A673 (cell line): ENCODE data around the gene CACNG8. TPM values are rescaled to one million over a fixed set of nuclear protein-coding genes. Genes with fewer than 3 reads are reported as not detected.

ENCODE experiments used
- BruUV-seq: library from RNA; stranded (reverse); fragments of 400-500 nt; replicated peaks from 2 replicates; lab custom pipeline; 2021; lab: Mats Ljungman, UMichigan
- CTCF ChIA-PET: fragments of 300-600 bp; sonication (Branson Sonifier 250); formaldehyde crosslinking; loops from one replicate; lab custom pipeline; 2022; ENCODE audit warnings: antibody characterized with exemption; lab: Charles Lee
- POLR2A ChIA-PET: fragments of 300-600 bp; sonication (Branson Sonifier 250); formaldehyde crosslinking; loops from one replicate; lab custom pipeline; 2022; ENCODE audit warnings: antibody characterized with exemption; ENCODE audit not compliant: low non-redundant PET; lab: Charles Lee
- DNase-seq: peaks from one replicate; pipeline ENCODE4 v3.0.0-alpha.2; 2015; ENCODE audit warnings: low spot score
- H3K27ac ChIP-seq: fragments of 200-600 bp; sonication (generic); 2 replicates; pipeline ENCODE4 v1.5.1; 2016; ENCODE audit warnings: mixed run types, low read depth, mild to moderate bottlenecking, mixed read lengths, antibody characterized with exemption, low read length; ENCODE audit not compliant: poor library complexity, severe bottlenecking
- H3K27me3 ChIP-seq: fragments of 200-600 bp; sonication (generic); replicated peaks from 2 replicates; pipeline ENCODE4 v1.6.1; 2017; ENCODE audit warnings: mixed run types, low read depth, mild to moderate bottlenecking, mixed read lengths, antibody characterized with exemption, low read length; ENCODE audit not compliant: insufficient read depth, poor library complexity
- H3K36me3 ChIP-seq: fragments of 200-600 bp; sonication (generic); 2 replicates; pipeline ENCODE4 v1.6.1; 2016; ENCODE audit warnings: mixed run types, mild to moderate bottlenecking, mixed read lengths, antibody characterized with exemption, low read length; ENCODE audit not compliant: insufficient read depth, poor library complexity, severe bottlenecking
- H3K4me1 ChIP-seq: fragments of 200-600 bp; sonication (generic); 2 replicates; pipeline ENCODE4 v1.6.1; 2017; ENCODE audit warnings: mixed run types, mild to moderate bottlenecking, mixed read lengths, antibody characterized with exemption, low read length; ENCODE audit not compliant: insufficient read depth, poor library complexity, severe bottlenecking
- H3K4me3 ChIP-seq: fragments of 200-600 bp; sonication (generic); 2 replicates; pipeline ENCODE4 v1.5.1; 2016; ENCODE audit warnings: low read depth, mixed run types, mild to moderate bottlenecking, mixed read lengths, low read length; ENCODE audit not compliant: poor library complexity, severe bottlenecking
- H3K9me3 ChIP-seq: fragments of 200-600 bp; sonication (generic); 2 replicates; pipeline ENCODE4 v1.6.1; 2016; ENCODE audit warnings: mixed run types, low read depth, mild to moderate bottlenecking, mixed read lengths, antibody characterized with exemption, low read length; ENCODE audit not compliant: poor library complexity, severe bottlenecking
- CTCF ChIP-seq: fragments of 300-800, 200-600 bp; sonication (generic); conservative IDR thresholded peaks from 2 replicates; pipeline ENCODE4 v1.5.1; 2017; ENCODE audit warnings: low read depth, mild to moderate bottlenecking, antibody characterized with exemption, low read length, moderate library complexity, mixed read lengths
- EZH2 ChIP-seq: fragments of 200-600 bp; sonication (generic); IDR thresholded peaks from 2 replicates; pipeline ENCODE4 v1.6.1; 2017; ENCODE audit warnings: borderline replicate concordance, low read depth, mild to moderate bottlenecking, mixed read lengths, antibody characterized with exemption, low read length; ENCODE audit not compliant: poor library complexity, severe bottlenecking
- intact Hi-C: fragments of 100-400 bp; cut with micrococcal nuclease; formaldehyde crosslinking; loops from one replicate; pipeline ENCODE4 v1.10.0; 2022; ENCODE audit not compliant: unreplicated experiment
- total RNA-seq: library from RNA; stranded (reverse); gene quantifications from 2 replicates; pipeline ENCODE4 v1.2.3, GENCODE V29; 2021

CACNG8 gene
- total RNA-seq, 1 experiment from 2014 or later, result 1.3 TPM

DNA sequence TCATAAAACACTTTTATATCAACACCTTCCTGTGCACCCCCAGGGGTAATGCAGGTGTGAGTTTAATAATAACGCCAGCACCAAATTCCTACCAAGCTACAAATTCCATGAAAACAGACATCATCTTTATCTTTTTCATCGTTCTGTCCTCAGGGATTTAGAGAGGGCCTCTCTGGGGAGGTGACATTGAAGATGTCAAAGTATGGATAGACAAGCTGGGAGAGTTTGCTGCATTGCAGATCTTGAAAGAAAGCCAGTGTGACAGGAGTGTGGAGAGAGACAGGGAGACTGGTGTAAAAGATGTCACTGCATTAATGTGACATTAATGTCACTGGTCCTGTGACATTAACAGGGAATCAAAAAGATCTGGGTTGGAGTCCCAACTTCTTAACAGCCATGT, 38.8 kb downstream of the CACNG8 start:
- intact Hi-C loops, result no loop called here
- Histone ChIP-seq H3K27ac (no peak overlapping the region), H3K36me3 (no peaks in the 10 kb centered on the region), H3K4me3 (no peak overlapping the region), H3K9me3 (no peaks in the 10 kb centered on the region), H3K4me1 (no peaks in the 10 kb centered on the region), H3K27me3 (peaks cover 8% of the 10 kb centered on the region)
- CTCF ChIA-PET, result interaction anchor here (0.6 kb wide), 1 partner anchor 26 kb away, joined by 3 read pairs; no protein-coding TSS in a partner anchor
- POLR2A ChIA-PET, result no interaction called here
- TF ChIP-seq EZH2 (no peak), CTCF (no peak)
- BruUV-seq, result no TSS peak
- no peak for DNase-seq

GRCh38 chr19:54002495-54003315, 40.0 kb downstream of the CACNG8 start:
- peaks cover 8% of the 10 kb centered on the region for H3K27me3 ChIP-seq

DNA sequence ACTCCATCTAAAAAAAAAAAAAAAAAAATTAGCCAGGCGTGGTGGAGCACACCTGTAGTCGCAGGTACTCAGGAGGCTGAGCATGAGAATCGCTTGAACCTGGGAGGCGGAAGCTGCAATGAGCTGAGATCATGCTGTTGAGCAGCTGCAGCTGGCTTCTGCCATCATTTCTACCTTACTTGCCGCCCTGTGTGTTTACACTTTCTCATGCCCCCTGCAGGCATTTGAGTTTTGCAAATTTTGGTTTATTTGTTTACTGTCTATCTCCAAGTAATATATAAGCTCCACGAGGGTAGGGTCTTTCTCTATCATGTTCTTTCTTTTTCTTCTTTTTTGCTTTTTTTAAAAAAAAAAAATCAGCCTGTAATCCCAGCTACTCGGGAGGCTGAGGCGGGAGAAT, 46.7 kb downstream of the CACNG8 start:
- no peaks in the 10 kb centered on the region for H3K27me3 ChIP-seq
- POLR2A ChIA-PET, result no interaction called here
- DNase-seq, result no peak
- no peaks in the 10 kb centered on the region for H3K9me3 ChIP-seq
- TF ChIP-seq EZH2 (no peak), CTCF (no peak)
- H3K27ac ChIP-seq, result no peak overlapping the region
- CTCF ChIA-PET, result interaction anchor here (0.6 kb wide), 1 partner anchor 16 kb away, joined by 7 read pairs; no protein-coding TSS in a partner anchor
- intact Hi-C loops, result no loop called here
- H3K4me1 ChIP-seq, result peaks cover 2% of the 10 kb centered on the region
- no peak overlapping the region for H3K4me3 ChIP-seq
- BruUV-seq, result no TSS peak
- no peaks in the 10 kb centered on the region for H3K36me3 ChIP-seq

More at GRCh38 chr19:54002495-54003315, 40.0 kb downstream of the CACNG8 start:
- intact Hi-C loops, result no loop called here
- no peak overlapping the region for H3K4me3 ChIP-seq
- ChIA-PET POLR2A (no interaction called here), CTCF (no interaction called here)
- no peak overlapping the region for H3K27ac ChIP-seq
- no peak for TF ChIP-seq EZH2
- no peak for TF ChIP-seq CTCF
- H3K4me1 ChIP-seq, result no peaks in the 10 kb centered on the region
- no peaks in the 10 kb centered on the region for H3K9me3 ChIP-seq
- H3K36me3 ChIP-seq, result no peaks in the 10 kb centered on the region
- no peak for DNase-seq
- no TSS peak for BruUV-seq
